Hematopoietic multipotent progenitor cell treated with erythropoietin and hydrocortisone succinate and interleukin-3 and kit ligand, for 6 days (in vitro differentiated cells): Measurements from ENCODE around the gene MICALL2.

Experiments used
- DNase-seq: peaks from one replicate; pipeline ENCODE4 v3.0.0-alpha.2; 2015

MICALL2 gene

GRCh38 chr7:1466524-1467271 is 7.4 kb upstream of the MICALL2 start:
- no peak for DNase-seq

GRCh38 chr7:1464694-1465093 is 5.4 kb upstream of the MICALL2 start:
- DNase-seq = no peak

- peak; percentile 36 for DNase-seq
These were observed 4.5 kb upstream of the MICALL2 start for GRCh38 chr7:1463676-1464223.

- peak; percentile 58 for DNase-seq
These were observed 2.5 kb upstream of the MICALL2 start for GRCh38 chr7:1461646-1462375.

- peak; percentile 91 for DNase-seq
These were observed 1.8 kb upstream of the MICALL2 start for GRCh38 chr7:1460821-1461645.

GRCh38 chr7:1459920-1460820 is 900 bp upstream of the MICALL2 start:
- DNase-seq = peak; percentile 58

- peak; percentile 99 for DNase-seq
These were observed 232 bp upstream of the MICALL2 start for GRCh38 chr7:1459512-1459892.

- peak; percentile 37 for DNase-seq
These were observed 1.2 kb downstream of the MICALL2 start for GRCh38 chr7:1457949-1458682.

GRCh38 chr7:1457059-1457948 is 2.0 kb downstream of the MICALL2 start:
- peak; percentile 93 for DNase-seq

GRCh38 chr7:1455955-1456354 is 3.3 kb downstream of the MICALL2 start:
- DNase-seq = no peak

GRCh38 chr7:1455241-1455939 is 3.9 kb downstream of the MICALL2 start:
- DNase-seq = no peak

- no peak for DNase-seq
These were observed 4.7 kb downstream of the MICALL2 start for GRCh38 chr7:1454542-1454941.

- DNase-seq = no peak
These were observed 7.1 kb downstream of the MICALL2 start for GRCh38 chr7:1452205-1452604.

GRCh38 chr7:1450987-1451386 is 8.3 kb downstream of the MICALL2 start:
- DNase-seq = no peak

- DNase-seq = no peak
These were observed 8.8 kb downstream of the MICALL2 start for GRCh38 chr7:1450431-1450830.

- DNase-seq = no peak
These were observed 9.3 kb downstream of the MICALL2 start for GRCh38 chr7:1449951-1450350.

GRCh38 chr7:1449501-1449900 is 9.8 kb downstream of the MICALL2 start:
- no peak for DNase-seq

- no peak for DNase-seq
These were observed 10.3 kb downstream of the MICALL2 start for GRCh38 chr7:1448958-1449357.

- no peak for DNase-seq
These were observed 11.6 kb downstream of the MICALL2 start for GRCh38 chr7:1447551-1448244.
